Gastroesophageal sphincter (tissue), 4 donors: ENCODE data around the gene RAMP2. TPM values are rescaled to one million over a fixed set of nuclear protein-coding genes. Genes with fewer than 3 reads are reported as not detected.

ENCODE experiments used
- ATAC-seq: fragments of 150-250 bp; one replicate; pipeline ENCODE4 v1.9.1; 2016; ENCODE audit warnings: mild to moderate bottlenecking, moderate library complexity
- H3K27ac ChIP-seq, 4 donors: fragments of 200-600 bp; sonication (generic) in 3 of 4; 1 replicate in 3 of 4; 2 replicates in 1 of 4; pipeline ENCODE4 v1.5.1; 2016 to 2019
- H3K27me3 ChIP-seq: fragments of 200-600 bp; sonication (generic); one replicate; pipeline ENCODE4 v1.5.1; 2019
- H3K36me3 ChIP-seq, 2 donors: fragments of 200-600 bp; sonication (generic); one replicate each; pipeline ENCODE4 v1.5.1; 2019; ENCODE audit warnings: control low read depth in 1 of 2
- H3K4me1 ChIP-seq, 3 donors: fragments of 200-600 bp; sonication (generic); 1 replicate in 2 of 3; 2 replicates in 1 of 3; pipeline ENCODE4 v1.5.1; 2016 to 2019; ENCODE audit warnings: control low read depth in 2 of 3
- H3K4me3 ChIP-seq, 2 donors: fragments of 200-600 bp; sonication (generic); one replicate each; pipeline ENCODE4 v1.5.1; 2019; ENCODE audit warnings: mild to moderate bottlenecking in 1 of 2, moderate library complexity in 1 of 2
- H3K9me3 ChIP-seq, 3 donors: fragments of 200-600 bp; sonication (generic); one replicate each; pipeline ENCODE4 v1.5.1; 2017 to 2019; ENCODE audit warnings: control low read depth in 2 of 3
- CTCF ChIP-seq, 4 experiments: fragments of 200-600 bp in 2 of 4; fragments of 450-650 bp in 2 of 4; sonication (generic) in 1 of 4; IDR thresholded peaks; one replicate each; pipeline ENCODE4 v1.5.1; 2017 to 2019; ENCODE audit warnings: antibody characterized with exemption in 4 of 4, mild to moderate bottlenecking in 2 of 4, moderate library complexity in 2 of 4
- EP300 ChIP-seq: sonication (generic); formaldehyde crosslinking; IDR thresholded peaks from one replicate; pipeline ENCODE4 v1.6.1; 2017; ENCODE audit warnings: antibody characterized with exemption, mild to moderate bottlenecking
- POLR2A ChIP-seq, 2 donors: fragments of 450-650 bp; IDR thresholded peaks; one replicate each; pipeline ENCODE4 v1.6.1; 2017; ENCODE audit warnings: antibody characterized with exemption in 2 of 2, mild to moderate bottlenecking in 2 of 2, moderate library complexity in 1 of 2
- POLR2AphosphoS5 ChIP-seq: sonication (generic); formaldehyde crosslinking; IDR thresholded peaks from one replicate; pipeline ENCODE4 v1.6.1; 2017; ENCODE audit warnings: antibody characterized with exemption
- WGBS, 2 donors: methylation state at CpG; one replicate each; pipeline ENCODE4 v1.1.5; 2018; ENCODE audit warnings: low coverage in 1 of 2; 5-methylcytosine and 5-hydroxymethylcytosine counted together
- total RNA-seq, 4 donors: library from RNA; depleted of rRNA; stranded (reverse); fragments of >200 nt; gene quantifications; one replicate each; pipeline ENCODE4 v1.1.0, GENCODE V29; 2016

RAMP2 gene
- total RNA-seq, 4 donors from 2014 or later, result 4.0 to 27.4 (median 21.5) TPM

- Histone ChIP-seq H3K9me3 (no peaks in the 10 kb centered on the region), H3K27me3 (no peaks in the 10 kb centered on the region), H3K4me3 (no peak overlapping the region), H3K36me3 (peaks cover 0 to 30% of the 10 kb centered on the region in 2 donors), H3K4me1 (peaks cover 2 to 15% (median 3%) of the 10 kb centered on the region in 3 donors), H3K27ac (no peak overlapping the region)
- ATAC-seq, result no peak
- 63 to 64% methylated on average over 5 of the region's 5 CpGs for WGBS, 2 donors
- TF ChIP-seq CTCF (IDR thresholded peaks at IDR 0.05) (no peak), EP300 (no peak), POLR2A (IDR thresholded peaks at IDR 0.05) (no peak), POLR2AphosphoS5 (no peak)
These were observed 31.5 kb downstream of the RAMP2 start for GRCh38 chr17:42792545-42792944.

GRCh38 chr17:42795061-42795460 is 34.0 kb downstream of the RAMP2 start:
- Histone ChIP-seq H3K27me3 (no peaks in the 10 kb centered on the region), H3K27ac (no peak overlapping the region), H3K36me3 (peaks cover 0 to 30% of the 10 kb centered on the region in 2 donors), H3K4me1 (peaks cover 5 to 29% (median 11%) of the 10 kb centered on the region in 3 donors), H3K4me3 (no peak overlapping the region), H3K9me3 (no peaks in the 10 kb centered on the region)
- TF ChIP-seq EP300 (no peak), POLR2AphosphoS5 (no peak), POLR2A (IDR thresholded peaks at IDR 0.05) (no peak), CTCF (IDR thresholded peaks at IDR 0.05) (no peak)
- 25 to 61% methylated on average over 1 to 4 of the region's 4 CpGs for WGBS, 2 donors
- ATAC-seq, result no peak

DNA sequence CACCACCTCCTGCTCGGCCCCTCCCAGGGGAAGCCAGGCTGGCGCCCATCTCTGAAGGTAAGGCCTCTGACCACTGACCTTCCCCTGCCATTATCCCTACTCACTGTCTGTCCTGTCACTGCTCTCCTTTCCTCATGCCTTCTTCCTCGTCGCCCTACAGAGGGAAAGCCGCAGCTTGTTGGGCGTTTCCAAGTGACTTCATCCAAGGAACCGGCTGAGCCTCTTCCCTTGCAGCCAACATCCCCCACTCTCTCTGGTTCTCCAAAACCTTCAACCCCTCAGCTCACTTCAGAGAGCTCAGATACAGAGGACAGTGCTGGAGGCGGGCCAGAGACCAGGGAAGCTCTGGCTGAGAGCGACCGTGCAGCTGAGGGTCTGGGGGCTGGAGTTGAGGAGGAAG is 34.4 kb downstream of the RAMP2 start:
- H3K4me3 ChIP-seq, result no peak overlapping the region
- H3K27me3 ChIP-seq, result no peaks in the 10 kb centered on the region
- WGBS, 2 donors, result 67 to 91% methylated on average over 3 to 4 of the region's 10 CpGs
- TF ChIP-seq POLR2AphosphoS5, result no peak
- no peak for TF ChIP-seq EP300
- TF ChIP-seq POLR2A (IDR thresholded peaks at IDR 0.05), result no peak
- no peak for TF ChIP-seq CTCF (IDR thresholded peaks at IDR 0.05)
- no peaks in the 10 kb centered on the region for H3K9me3 ChIP-seq
- H3K27ac ChIP-seq, result no peak overlapping the region
- ATAC-seq, result no peak
- H3K4me1 ChIP-seq, result peaks cover 5 to 29% (median 11%) of the 10 kb centered on the region in 3 donors
- peaks cover 0 to 30% of the 10 kb centered on the region in 2 donors for H3K36me3 ChIP-seq

GRCh38 chr17:42796066-42796758 is 35.2 kb downstream of the RAMP2 start:
- no peaks in the 10 kb centered on the region for H3K9me3 ChIP-seq
- H3K27ac ChIP-seq, result no peak overlapping the region
- H3K27me3 ChIP-seq, result no peaks in the 10 kb centered on the region
- H3K4me3 ChIP-seq, result no peak overlapping the region
- 84 to 95% methylated on average over 5 to 9 of the region's 18 CpGs for WGBS, 2 donors
- peaks cover 5 to 29% (median 11%) of the 10 kb centered on the region in 3 donors for H3K4me1 ChIP-seq
- peaks cover 0 to 30% of the 10 kb centered on the region in 2 donors for H3K36me3 ChIP-seq
- no peak for TF ChIP-seq CTCF (IDR thresholded peaks at IDR 0.05)
- TF ChIP-seq POLR2AphosphoS5, result no peak
- no peak for ATAC-seq
